GM21423 (cell line): ENCODE results near the gene GNG7.
"Not testable (repeated sequence)": the region's sequence is repeated elsewhere in the genome, so short reads cannot be mapped to it uniquely, and the experiment has no call there.

ENCODE experiments used
- ATAC-seq: cut with Tn5 transposase; IDR thresholded peaks from one replicate; pipeline ENCODE4 v1.9.1; 2021; ENCODE audit warnings: mild to moderate bottlenecking, moderate library complexity; ENCODE audit not compliant: unreplicated experiment

Gene GNG7

GRCh38 chr19:2493448-2493847 lies 209.0 kb downstream of the GNG7 start:
- not testable (repeated sequence) for ATAC-seq

- ATAC-seq: no peak
Measured at GRCh38 chr19:2492870-2493269, 209.6 kb downstream of the GNG7 start.

- ATAC-seq: no peak
Measured at GRCh38 chr19:2491130-2491801, 211.2 kb downstream of the GNG7 start.

- no peak for ATAC-seq
Measured at GRCh38 chr19:2490659-2491058, 211.8 kb downstream of the GNG7 start.

- ATAC-seq: no peak
Measured at GRCh38 chr19:2488942-2489731, 213.4 kb downstream of the GNG7 start.

- ATAC-seq: no peak
Measured at GRCh38 chr19:2488405-2488941, 214.0 kb downstream of the GNG7 start.

GRCh38 chr19:2487842-2488241 lies 214.7 kb downstream of the GNG7 start:
- ATAC-seq: no peak

GRCh38 chr19:2487090-2487489 lies 215.4 kb downstream of the GNG7 start:
- no peak for ATAC-seq

GRCh38 chr19:2485428-2485827 lies 217.1 kb downstream of the GNG7 start:
- ATAC-seq: no peak

- ATAC-seq: no peak
Measured at GRCh38 chr19:2484178-2484937, 218.1 kb downstream of the GNG7 start.

GRCh38 chr19:2483484-2484151 lies 218.9 kb downstream of the GNG7 start:
- no peak for ATAC-seq

GRCh38 chr19:2483084-2483483 lies 219.4 kb downstream of the GNG7 start:
- no peak for ATAC-seq

GRCh38 chr19:2482354-2483038 lies 220.0 kb downstream of the GNG7 start:
- no peak for ATAC-seq

GRCh38 chr19:2481466-2481865 lies 221.0 kb downstream of the GNG7 start:
- no peak for ATAC-seq

- no peak for ATAC-seq
Measured at GRCh38 chr19:2479556-2480194, 222.8 kb downstream of the GNG7 start.

- ATAC-seq: no peak
Measured at GRCh38 chr19:2478756-2479555, 223.5 kb downstream of the GNG7 start.

GRCh38 chr19:2478278-2478755 lies 224.2 kb downstream of the GNG7 start:
- no peak for ATAC-seq

GRCh38 chr19:2477732-2478191 lies 224.7 kb downstream of the GNG7 start:
- no peak for ATAC-seq
